AG04449 (cell line): ENCODE measurements around the gene NTHL1.

ENCODE experiments used
- CTCF ChIA-PET: fragments of 350-600 bp; formaldehyde crosslinking; extraction: SDS; loops from one replicate; lab custom pipeline; 2021; ENCODE audit warnings: antibody characterized with exemption; lab: Yijun Ruan, JAX
- POLR2A ChIA-PET: fragments of 400-600, 350-600 bp; formaldehyde crosslinking; extraction: SDS; loops from one replicate; lab custom pipeline; 2020; ENCODE audit warnings: antibody characterized with exemption, inconsistent platforms; lab: Yijun Ruan, JAX
- DNase-seq: peaks from one replicate; pipeline ENCODE4 v3.0.0-alpha.2; 2010; ENCODE audit warnings: low read depth, low spot score
- H3K4me3 ChIP-seq: 2 replicates; pipeline ENCODE4 v1.5.1; 2011; ENCODE audit warnings: low read depth, mild to moderate bottlenecking, control low read depth, low read length
- CTCF ChIP-seq: IDR thresholded peaks from one replicate; pipeline ENCODE4 v1.5.1; 2011; ENCODE audit warnings: mild to moderate bottlenecking, moderate library complexity, low read length, control low read depth, inconsistent platforms; ENCODE audit not compliant: insufficient read depth; ENCODE audit errors: missing control alignments

NTHL1 gene

GRCh38 chr16:2044541-2044940 is 3.1 kb downstream of the NTHL1 start:
- no peak overlapping the region for H3K4me3 ChIP-seq
- ChIA-PET POLR2A (no interaction called here), CTCF (interaction anchor here (1.2 to 5.0 kb wide), 3 partner anchors 9 to 96 kb away, joined by 3 to 19 read pairs (median 6); no protein-coding TSS in a partner anchor)
- no peak for DNase-seq
- TF ChIP-seq CTCF: no peak

- no peak overlapping the region for H3K4me3 ChIP-seq
- POLR2A ChIA-PET: interaction anchor here (1.2 kb wide), 1 partner anchor 11 kb away, joined by 3 read pairs; no protein-coding TSS in a partner anchor
- CTCF ChIA-PET: interaction anchor here (1.2 to 5.0 kb wide), 3 partner anchors 8 to 97 kb away, joined by 3 to 19 read pairs (median 6); no protein-coding TSS in a partner anchor
- no peak for TF ChIP-seq CTCF
- no peak for DNase-seq
Observed at GRCh38 chr16:2043667-2044451, 3.8 kb downstream of the NTHL1 start.

GRCh38 chr16:2042986-2043666 is 4.5 kb downstream of the NTHL1 start:
- CTCF ChIA-PET: no interaction called here
- DNase-seq: no peak
- no peak for TF ChIP-seq CTCF
- POLR2A ChIA-PET: interaction anchor here (1.2 kb wide), 1 partner anchor 10 kb away, joined by 3 read pairs; no protein-coding TSS in a partner anchor
- no peak overlapping the region for H3K4me3 ChIP-seq

GRCh38 chr16:2042171-2042985 is 5.3 kb downstream of the NTHL1 start:
- no peak for DNase-seq
- no peak for TF ChIP-seq CTCF
- H3K4me3 ChIP-seq: no peak overlapping the region
- CTCF ChIA-PET: interaction anchor here (1.2 to 3.7 kb wide), 2 partner anchors 20 to 38 kb away, joined by 3 to 19 read pairs; no protein-coding TSS in a partner anchor
- POLR2A ChIA-PET: interaction anchor here (1.2 kb wide), 2 partner anchors 9 to 10 kb away, joined by 3 read pairs; no protein-coding TSS in a partner anchor

- POLR2A ChIA-PET: interaction anchor here (1.0 to 1.2 kb wide), 2 partner anchors 8 to 113 kb away, joined by 3 read pairs; no protein-coding TSS in a partner anchor
- no peak overlapping the region for H3K4me3 ChIP-seq
- no peak for TF ChIP-seq CTCF
- CTCF ChIA-PET: interaction anchor here (1.2 to 3.7 kb wide), 5 partner anchors 14 to 100 kb away, joined by 3 to 19 read pairs (median 4); no protein-coding TSS in a partner anchor
- DNase-seq: no peak
Observed at GRCh38 chr16:2040787-2041522, 6.7 kb downstream of the NTHL1 start.
